PC-9 (cell line): Measurements from ENCODE around the gene NKX6-2.

Experiments
- CTCF ChIP-seq: fragments of 200-600 bp; sonication (generic); conservative IDR thresholded peaks from 2 replicates; pipeline ENCODE4 v1.6.1; 2017; ENCODE audit warnings: mixed run types, antibody characterized with exemption, mild to moderate bottlenecking, moderate library complexity
- EZH2 ChIP-seq: fragments of 200-600 bp; sonication (generic); IDR thresholded peaks from 2 replicates; pipeline ENCODE4 v1.8.0; 2017; ENCODE audit warnings: antibody characterized with exemption, low read depth

DNA sequence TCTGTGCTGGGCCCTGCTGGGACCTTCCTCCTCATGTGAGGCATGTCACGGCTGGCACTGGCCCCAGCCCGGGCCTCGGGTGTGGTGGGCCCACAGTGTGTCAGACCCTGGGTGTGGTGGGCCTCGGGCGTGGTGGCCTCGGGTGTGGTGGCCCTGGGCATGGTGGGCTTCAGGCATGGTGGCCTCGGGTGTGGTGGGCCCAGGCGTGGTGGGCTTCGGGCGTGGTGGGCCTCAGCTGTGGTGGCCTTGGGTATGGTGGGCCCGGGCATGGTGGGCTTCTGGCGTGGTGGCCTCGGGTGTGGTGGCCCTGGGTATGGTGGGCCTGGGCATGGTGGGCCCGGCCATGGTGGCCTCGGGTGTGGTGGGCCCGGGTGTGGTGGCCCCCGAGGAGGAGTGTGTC lies 40.4 kb downstream of the NKX6-2 start:
- TF ChIP-seq CTCF (no peak), EZH2 (no peak)
